K562 (cell line): ENCODE results near the gene TAF1B. TPM values are rescaled to one million over a fixed set of nuclear protein-coding genes. Genes with fewer than 3 reads are reported as not detected.

Experiments used
- BRCA1 ChIP-seq, 2 experiments: fragments of 450-650 bp in 1 of 2; sonication (generic) in 1 of 2; formaldehyde crosslinking in 1 of 2; IDR thresholded peaks; 2 replicates each; pipeline versions ENCODE4 v1.5.0 to v1.6.1; 2017 to 2020; ENCODE audit warnings: mild to moderate bottlenecking in 1 of 2, missing genetic modification reagents in 1 of 2
- CTBP1 ChIP-seq: fragments of 450-650 bp; IDR thresholded peaks from 2 replicates; pipeline ENCODE4 v1.6.1; 2016; ENCODE audit warnings: borderline replicate concordance
- FOS ChIP-seq: IDR thresholded peaks from 3 replicates; pipeline ENCODE4 v1.6.1; 2011; ENCODE audit not compliant: insufficient read length; ENCODE audit errors: extremely low read depth
- FOXP1 ChIP-seq: sonication (generic); formaldehyde crosslinking; IDR thresholded peaks from 2 replicates; pipeline ENCODE4 v1.8.0; 2022; ENCODE audit warnings: mild to moderate bottlenecking, missing genetic modification reagents
- HDAC3 ChIP-seq: fragments of 450-650 bp; IDR thresholded peaks from 2 replicates; pipeline ENCODE4 v1.6.1; 2018; ENCODE audit warnings: borderline replicate concordance, mild to moderate bottlenecking, moderate library complexity; ENCODE audit not compliant: partially characterized antibody
- HDAC6 ChIP-seq: IDR thresholded peaks from 2 replicates; pipeline ENCODE4 v1.6.1; 2012; ENCODE audit warnings: low read depth, mild to moderate bottlenecking, control low read depth, inconsistent platforms, low read length, moderate library complexity
- NFRKB ChIP-seq: fragments of 450-650 bp; IDR thresholded peaks from 2 replicates; pipeline ENCODE4 v1.6.1; 2016; ENCODE audit warnings: low read depth
- PHF20 ChIP-seq: fragments of 450-650 bp; IDR thresholded peaks from 2 replicates; pipeline ENCODE4 v1.6.1; 2018; ENCODE audit not compliant: partially characterized antibody
- POLR2B ChIP-seq: fragments of 450-650 bp; IDR thresholded peaks from 2 replicates; pipeline ENCODE4 v1.6.1; 2018; ENCODE audit warnings: low read depth; ENCODE audit not compliant: partially characterized antibody
- ZNF699 ChIP-seq: fragments of 250-450 bp; sonication (Bioruptor Pico); IDR thresholded peaks from 2 replicates; pipeline ENCODE4 v1.8.0; 2021; ENCODE audit warnings: mild to moderate bottlenecking, moderate library complexity; ENCODE audit not compliant: insufficient replicate concordance
- polyA plus RNA-seq, 8 experiments: library from polyadenylated mRNA; depleted of rRNA in 4 of 8; stranded (reverse) in 5 of 8; unstranded in 3 of 8; fragments of >200 nt; fragmentation: Nextera tagmentation in 2 of 8; fragmentation: Illumina TruSeq in 1 of 8; extraction: Ambion mirVana in 2 of 8; extraction: Trizol in 1 of 8; gene quantifications; 2 replicates each; pipeline versions ENCODE4 v1.2.1 to v1.2.3, GENCODE V29; 2011 to 2014; ENCODE audit warnings: inconsistent platforms in 1 of 8, missing spikeins in 1 of 8
- total RNA-seq, 7 experiments: library from RNA; depleted of rRNA in 6 of 7; stranded (reverse); fragments of >200 nt in 6 of 7; fragmentation: Illumina TruSeq in 2 of 7; extraction: Trizol in 2 of 7; gene quantifications; 2 replicates each; pipeline versions ENCODE4 v1.2.1 to v1.2.3, GENCODE V29; 2011 to 2021; ENCODE audit warnings: low replicate concordance in 1 of 7
- TF ChIP-seq, protein P1 (sequence below), 2 experiments: fragments of 450-650 bp in 1 of 2; sonication (generic) in 1 of 2; formaldehyde crosslinking in 1 of 2; IDR thresholded peaks; 2 replicates each; pipeline versions ENCODE4 v1.7.1 to v1.9.0; 2016 to 2022; ENCODE audit warnings: inconsistent platforms in 1 of 2, mild to moderate bottlenecking in 1 of 2, missing genetic modification reagents in 1 of 2
- TF ChIP-seq, protein P2 (sequence below): fragments of 450-650 bp; IDR thresholded peaks from 2 replicates; pipeline ENCODE4 v1.6.1; 2018; ENCODE audit not compliant: partially characterized antibody
- TF ChIP-seq, protein P3 (sequence below): fragments of 450-650 bp; IDR thresholded peaks from 2 replicates; pipeline ENCODE4 v1.6.1; 2016; ENCODE audit warnings: borderline replicate concordance

TAF1B gene
- total and polyA plus RNA-seq, 9 of the 15 experiments (the other 6 are each of a cell fraction or from before 2014, with no cell fraction given): 8.8 to 25.1 (median 17.3) TPM

GRCh38 chr2:9844036-9844483 lies 786 bp downstream of the TAF1B start (continued):
- TF ChIP-seq, protein P1, sequence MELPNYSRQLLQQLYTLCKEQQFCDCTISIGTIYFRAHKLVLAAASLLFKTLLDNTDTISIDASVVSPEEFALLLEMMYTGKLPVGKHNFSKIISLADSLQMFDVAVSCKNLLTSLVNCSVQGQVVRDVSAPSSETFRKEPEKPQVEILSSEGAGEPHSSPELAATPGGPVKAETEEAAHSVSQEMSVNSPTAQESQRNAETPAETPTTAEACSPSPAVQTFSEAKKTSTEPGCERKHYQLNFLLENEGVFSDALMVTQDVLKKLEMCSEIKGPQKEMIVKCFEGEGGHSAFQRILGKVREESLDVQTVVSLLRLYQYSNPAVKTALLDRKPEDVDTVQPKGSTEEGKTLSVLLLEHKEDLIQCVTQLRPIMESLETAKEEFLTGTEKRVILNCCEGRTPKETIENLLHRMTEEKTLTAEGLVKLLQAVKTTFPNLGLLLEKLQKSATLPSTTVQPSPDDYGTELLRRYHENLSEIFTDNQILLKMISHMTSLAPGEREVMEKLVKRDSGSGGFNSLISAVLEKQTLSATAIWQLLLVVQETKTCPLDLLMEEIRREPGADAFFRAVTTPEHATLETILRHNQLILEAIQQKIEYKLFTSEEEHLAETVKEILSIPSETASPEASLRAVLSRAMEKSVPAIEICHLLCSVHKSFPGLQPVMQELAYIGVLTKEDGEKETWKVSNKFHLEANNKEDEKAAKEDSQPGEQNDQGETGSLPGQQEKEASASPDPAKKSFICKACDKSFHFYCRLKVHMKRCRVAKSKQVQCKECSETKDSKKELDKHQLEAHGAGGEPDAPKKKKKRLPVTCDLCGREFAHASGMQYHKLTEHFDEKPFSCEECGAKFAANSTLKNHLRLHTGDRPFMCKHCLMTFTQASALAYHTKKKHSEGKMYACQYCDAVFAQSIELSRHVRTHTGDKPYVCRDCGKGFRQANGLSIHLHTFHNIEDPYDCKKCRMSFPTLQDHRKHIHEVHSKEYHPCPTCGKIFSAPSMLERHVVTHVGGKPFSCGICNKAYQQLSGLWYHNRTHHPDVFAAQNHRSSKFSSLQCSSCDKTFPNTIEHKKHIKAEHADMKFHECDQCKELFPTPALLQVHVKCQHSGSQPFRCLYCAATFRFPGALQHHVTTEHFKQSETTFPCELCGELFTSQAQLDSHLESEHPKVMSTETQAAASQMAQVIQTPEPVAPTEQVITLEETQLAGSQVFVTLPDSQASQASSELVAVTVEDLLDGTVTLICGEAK (IDR thresholded peaks at IDR 0.05): peak; percentile 41; the same call in 1 of the 2 replicates
- TF ChIP-seq, protein P1 (CRISPR knock-in tag; IDR thresholded peaks at IDR 0.05): no peak
- TF ChIP-seq FOS (no peak), HDAC6 (no peak), HDAC3 (no peak), POLR2B (no peak), CTBP1 (no peak), PHF20 (peak; percentile 8), NFRKB (no peak; the same call in 1 of the 2 replicates), ZNF699 (no peak), BRCA1 (IDR thresholded peaks at IDR 0.05) (no peak), BRCA1 (CRISPR knock-in tag; IDR thresholded peaks at IDR 0.05) (no peak), FOXP1 (CRISPR knock-in tag) (no peak)
- TF ChIP-seq, protein P2, sequence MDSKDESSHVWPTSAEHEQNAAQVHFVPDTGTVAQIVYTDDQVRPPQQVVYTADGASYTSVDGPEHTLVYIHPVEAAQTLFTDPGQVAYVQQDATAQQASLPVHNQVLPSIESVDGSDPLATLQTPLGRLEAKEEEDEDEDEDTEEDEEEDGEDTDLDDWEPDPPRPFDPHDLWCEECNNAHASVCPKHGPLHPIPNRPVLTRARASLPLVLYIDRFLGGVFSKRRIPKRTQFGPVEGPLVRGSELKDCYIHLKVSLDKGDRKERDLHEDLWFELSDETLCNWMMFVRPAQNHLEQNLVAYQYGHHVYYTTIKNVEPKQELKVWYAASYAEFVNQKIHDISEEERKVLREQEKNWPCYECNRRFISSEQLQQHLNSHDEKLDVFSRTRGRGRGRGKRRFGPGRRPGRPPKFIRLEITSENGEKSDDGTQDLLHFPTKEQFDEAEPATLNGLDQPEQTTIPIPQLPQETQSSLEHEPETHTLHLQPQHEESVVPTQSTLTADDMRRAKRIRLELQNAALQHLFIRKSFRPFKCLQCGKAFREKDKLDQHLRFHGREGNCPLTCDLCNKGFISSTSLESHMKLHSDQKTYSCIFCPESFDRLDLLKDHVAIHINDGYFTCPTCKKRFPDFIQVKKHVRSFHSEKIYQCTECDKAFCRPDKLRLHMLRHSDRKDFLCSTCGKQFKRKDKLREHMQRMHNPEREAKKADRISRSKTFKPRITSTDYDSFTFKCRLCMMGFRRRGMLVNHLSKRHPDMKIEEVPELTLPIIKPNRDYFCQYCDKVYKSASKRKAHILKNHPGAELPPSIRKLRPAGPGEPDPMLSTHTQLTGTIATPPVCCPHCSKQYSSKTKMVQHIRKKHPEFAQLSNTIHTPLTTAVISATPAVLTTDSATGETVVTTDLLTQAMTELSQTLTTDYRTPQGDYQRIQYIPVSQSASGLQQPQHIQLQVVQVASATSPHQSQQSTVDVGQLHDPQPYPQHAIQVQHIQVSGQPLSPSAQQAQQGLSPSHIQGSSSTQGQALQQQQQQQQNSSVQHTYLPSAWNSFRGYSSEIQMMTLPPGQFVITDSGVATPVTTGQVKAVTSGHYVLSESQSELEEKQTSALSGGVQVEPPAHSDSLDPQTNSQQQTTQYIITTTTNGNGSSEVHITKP: peak; percentile 37
- TF ChIP-seq, protein P3, sequence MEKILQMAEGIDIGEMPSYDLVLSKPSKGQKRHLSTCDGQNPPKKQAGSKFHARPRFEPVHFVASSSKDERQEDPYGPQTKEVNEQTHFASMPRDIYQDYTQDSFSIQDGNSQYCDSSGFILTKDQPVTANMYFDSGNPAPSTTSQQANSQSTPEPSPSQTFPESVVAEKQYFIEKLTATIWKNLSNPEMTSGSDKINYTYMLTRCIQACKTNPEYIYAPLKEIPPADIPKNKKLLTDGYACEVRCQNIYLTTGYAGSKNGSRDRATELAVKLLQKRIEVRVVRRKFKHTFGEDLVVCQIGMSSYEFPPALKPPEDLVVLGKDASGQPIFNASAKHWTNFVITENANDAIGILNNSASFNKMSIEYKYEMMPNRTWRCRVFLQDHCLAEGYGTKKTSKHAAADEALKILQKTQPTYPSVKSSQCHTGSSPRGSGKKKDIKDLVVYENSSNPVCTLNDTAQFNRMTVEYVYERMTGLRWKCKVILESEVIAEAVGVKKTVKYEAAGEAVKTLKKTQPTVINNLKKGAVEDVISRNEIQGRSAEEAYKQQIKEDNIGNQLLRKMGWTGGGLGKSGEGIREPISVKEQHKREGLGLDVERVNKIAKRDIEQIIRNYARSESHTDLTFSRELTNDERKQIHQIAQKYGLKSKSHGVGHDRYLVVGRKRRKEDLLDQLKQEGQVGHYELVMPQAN: 0 out of 2 replicates have a peak, but pooled peaks have one; percentile 4
